ENCODE measurements around the gene ZNF76. TPM values are rescaled to one million over a fixed set of nuclear protein-coding genes. Genes with fewer than 3 reads are reported as not detected.

ZNF76 gene
- polyA plus RNA-seq, 1 donor from 2014 or later: 26.3 TPM

DNA sequence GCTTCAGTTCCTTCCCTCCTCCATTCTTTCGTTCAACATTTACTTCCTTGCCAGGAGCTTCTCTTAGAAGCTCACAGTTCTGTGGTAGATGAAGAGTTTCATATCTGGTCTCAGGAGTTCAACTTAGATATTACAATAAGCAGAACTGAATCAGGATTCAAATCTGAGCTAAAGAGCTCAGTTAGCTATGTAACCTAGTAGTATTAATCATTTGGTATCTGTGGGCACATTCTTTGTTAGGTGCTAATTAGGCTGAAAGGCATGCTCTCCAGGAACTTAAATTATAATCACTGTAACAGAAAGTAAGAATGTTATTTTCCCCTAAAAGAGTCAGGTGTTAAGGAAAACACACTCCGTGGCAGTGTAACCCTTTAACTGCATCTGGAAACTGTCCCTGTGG is 8.4 kb downstream of the ZNF76 start:
- Histone ChIP-seq H3K27me3 (ENCODE audit: insufficient read depth, low read depth, low read length) (no peaks in the 10 kb centered on the region), H4K20me1 (ENCODE audit: insufficient read depth) (no peaks in the 10 kb centered on the region), H3K4me2 (ENCODE audit: low read length) (no peak overlapping the region), H3F3A (ENCODE audit: insufficient read depth, low read length, poor library complexity, severe bottlenecking) (no peaks in the 10 kb centered on the region), H3K36me3 (ENCODE audit: insufficient read depth, low read length) (no peaks in the 10 kb centered on the region), H3K9me2 (ENCODE audit: insufficient read depth, low read length) (no peaks in the 10 kb centered on the region), H3K79me2 (replicated peaks; ENCODE audit: insufficient read depth, low read length) (no peaks in the 10 kb centered on the region), H3K9ac (ENCODE audit: low read length) (no peak overlapping the region), H3K27ac (ENCODE audit: low read length) (no peak overlapping the region), H3K4me3 (ENCODE audit: low read length) (no peak overlapping the region), H3K9me3 (ENCODE audit: low read length) (no peaks in the 10 kb centered on the region), H2AFZ (ENCODE audit: low read depth, low read length) (no peak overlapping the region)
- TF ChIP-seq POLR2AphosphoS5 (IDR thresholded peaks at IDR 0.05): no peak
- TF ChIP-seq MXI1 (conservative IDR thresholded peaks at IDR 0.05; ENCODE audit: poor library complexity, severe bottlenecking): no peak
- TF ChIP-seq, protein P1, sequence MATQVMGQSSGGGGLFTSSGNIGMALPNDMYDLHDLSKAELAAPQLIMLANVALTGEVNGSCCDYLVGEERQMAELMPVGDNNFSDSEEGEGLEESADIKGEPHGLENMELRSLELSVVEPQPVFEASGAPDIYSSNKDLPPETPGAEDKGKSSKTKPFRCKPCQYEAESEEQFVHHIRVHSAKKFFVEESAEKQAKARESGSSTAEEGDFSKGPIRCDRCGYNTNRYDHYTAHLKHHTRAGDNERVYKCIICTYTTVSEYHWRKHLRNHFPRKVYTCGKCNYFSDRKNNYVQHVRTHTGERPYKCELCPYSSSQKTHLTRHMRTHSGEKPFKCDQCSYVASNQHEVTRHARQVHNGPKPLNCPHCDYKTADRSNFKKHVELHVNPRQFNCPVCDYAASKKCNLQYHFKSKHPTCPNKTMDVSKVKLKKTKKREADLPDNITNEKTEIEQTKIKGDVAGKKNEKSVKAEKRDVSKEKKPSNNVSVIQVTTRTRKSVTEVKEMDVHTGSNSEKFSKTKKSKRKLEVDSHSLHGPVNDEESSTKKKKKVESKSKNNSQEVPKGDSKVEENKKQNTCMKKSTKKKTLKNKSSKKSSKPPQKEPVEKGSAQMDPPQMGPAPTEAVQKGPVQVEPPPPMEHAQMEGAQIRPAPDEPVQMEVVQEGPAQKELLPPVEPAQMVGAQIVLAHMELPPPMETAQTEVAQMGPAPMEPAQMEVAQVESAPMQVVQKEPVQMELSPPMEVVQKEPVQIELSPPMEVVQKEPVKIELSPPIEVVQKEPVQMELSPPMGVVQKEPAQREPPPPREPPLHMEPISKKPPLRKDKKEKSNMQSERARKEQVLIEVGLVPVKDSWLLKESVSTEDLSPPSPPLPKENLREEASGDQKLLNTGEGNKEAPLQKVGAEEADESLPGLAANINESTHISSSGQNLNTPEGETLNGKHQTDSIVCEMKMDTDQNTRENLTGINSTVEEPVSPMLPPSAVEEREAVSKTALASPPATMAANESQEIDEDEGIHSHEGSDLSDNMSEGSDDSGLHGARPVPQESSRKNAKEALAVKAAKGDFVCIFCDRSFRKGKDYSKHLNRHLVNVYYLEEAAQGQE (IDR thresholded peaks at IDR 0.05; ENCODE audit: borderline replicate concordance): no peak
- TF ChIP-seq, protein P2, sequence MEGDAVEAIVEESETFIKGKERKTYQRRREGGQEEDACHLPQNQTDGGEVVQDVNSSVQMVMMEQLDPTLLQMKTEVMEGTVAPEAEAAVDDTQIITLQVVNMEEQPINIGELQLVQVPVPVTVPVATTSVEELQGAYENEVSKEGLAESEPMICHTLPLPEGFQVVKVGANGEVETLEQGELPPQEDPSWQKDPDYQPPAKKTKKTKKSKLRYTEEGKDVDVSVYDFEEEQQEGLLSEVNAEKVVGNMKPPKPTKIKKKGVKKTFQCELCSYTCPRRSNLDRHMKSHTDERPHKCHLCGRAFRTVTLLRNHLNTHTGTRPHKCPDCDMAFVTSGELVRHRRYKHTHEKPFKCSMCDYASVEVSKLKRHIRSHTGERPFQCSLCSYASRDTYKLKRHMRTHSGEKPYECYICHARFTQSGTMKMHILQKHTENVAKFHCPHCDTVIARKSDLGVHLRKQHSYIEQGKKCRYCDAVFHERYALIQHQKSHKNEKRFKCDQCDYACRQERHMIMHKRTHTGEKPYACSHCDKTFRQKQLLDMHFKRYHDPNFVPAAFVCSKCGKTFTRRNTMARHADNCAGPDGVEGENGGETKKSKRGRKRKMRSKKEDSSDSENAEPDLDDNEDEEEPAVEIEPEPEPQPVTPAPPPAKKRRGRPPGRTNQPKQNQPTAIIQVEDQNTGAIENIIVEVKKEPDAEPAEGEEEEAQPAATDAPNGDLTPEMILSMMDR (IDR thresholded peaks at IDR 0.05; ENCODE audit: poor library complexity, severe bottlenecking): no peak
- TF ChIP-seq EP300 (conservative IDR thresholded peaks at IDR 0.05; ENCODE audit: poor library complexity, severe bottlenecking): no peak
- TF ChIP-seq EZH2 (IDR thresholded peaks at IDR 0.05; ENCODE audit: borderline replicate concordance, insufficient read depth, low read length, poor library complexity, severe bottlenecking): no peak
- no peak for TF ChIP-seq RAD21 (conservative IDR thresholded peaks at IDR 0.05)
- TF ChIP-seq SMC3 (conservative IDR thresholded peaks at IDR 0.05; ENCODE audit: poor library complexity): no peak
- TF ChIP-seq TAF1 (IDR thresholded peaks at IDR 0.05; ENCODE audit: low read depth): no peak

DNA sequence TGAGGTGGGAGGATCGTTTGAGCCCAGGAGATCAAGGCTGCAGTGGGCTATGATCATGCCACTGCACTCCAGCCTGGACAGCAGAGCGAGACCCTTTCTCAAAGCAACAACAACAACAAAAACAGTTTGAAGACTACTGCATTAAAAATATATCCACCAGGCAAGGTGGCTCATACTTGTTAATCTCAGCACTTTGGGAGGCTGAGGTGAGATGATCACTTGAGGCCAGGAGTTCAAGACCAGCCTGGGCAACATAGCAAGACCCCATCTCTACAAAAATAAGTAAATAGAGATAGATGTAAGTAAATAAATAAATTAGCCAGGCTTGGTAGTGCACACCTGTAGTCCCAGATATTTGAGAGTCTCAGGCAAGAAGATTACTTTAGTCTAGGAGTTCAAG is 12.5 kb downstream of the ZNF76 start:
- no peaks in the 10 kb centered on the region for H3K36me3 ChIP-seq (ENCODE audit: insufficient read depth, low read length)
- no peak overlapping the region for H3K4me2 ChIP-seq (ENCODE audit: low read length)
- H3K9ac ChIP-seq (ENCODE audit: low read length): no peak overlapping the region
- no peak for TF ChIP-seq SMC3 (conservative IDR thresholded peaks at IDR 0.05; ENCODE audit: poor library complexity)
- no peak for TF ChIP-seq TAF1 (IDR thresholded peaks at IDR 0.05; ENCODE audit: low read depth)
- TF ChIP-seq, protein P2 (IDR thresholded peaks at IDR 0.05; ENCODE audit: poor library complexity, severe bottlenecking): no peak
- no peak for TF ChIP-seq POLR2AphosphoS5 (IDR thresholded peaks at IDR 0.05)
- TF ChIP-seq EZH2 (IDR thresholded peaks at IDR 0.05; ENCODE audit: borderline replicate concordance, insufficient read depth, low read length, poor library complexity, severe bottlenecking): no peak
- TF ChIP-seq, protein P1 (IDR thresholded peaks at IDR 0.05; ENCODE audit: borderline replicate concordance): no peak
- no peak for TF ChIP-seq RAD21 (conservative IDR thresholded peaks at IDR 0.05)
- TF ChIP-seq MXI1 (conservative IDR thresholded peaks at IDR 0.05; ENCODE audit: poor library complexity, severe bottlenecking): no peak
- TF ChIP-seq EP300 (conservative IDR thresholded peaks at IDR 0.05; ENCODE audit: poor library complexity, severe bottlenecking): no peak
- no peak overlapping the region for H2AFZ ChIP-seq (ENCODE audit: low read depth, low read length)
- H3K9me3 ChIP-seq (ENCODE audit: low read length): no peaks in the 10 kb centered on the region
- no peak overlapping the region for H3K4me3 ChIP-seq (ENCODE audit: low read length)
- H3K9me2 ChIP-seq (ENCODE audit: insufficient read depth, low read length): no peaks in the 10 kb centered on the region
- H3K79me2 ChIP-seq (replicated peaks; ENCODE audit: insufficient read depth, low read length): no peaks in the 10 kb centered on the region
- no peak overlapping the region for H3K27ac ChIP-seq (ENCODE audit: low read length)
- H3F3A ChIP-seq (ENCODE audit: insufficient read depth, low read length, poor library complexity, severe bottlenecking): no peaks in the 10 kb centered on the region
- no peaks in the 10 kb centered on the region for H3K27me3 ChIP-seq (ENCODE audit: insufficient read depth, low read depth, low read length)
- H4K20me1 ChIP-seq (ENCODE audit: insufficient read depth): no peaks in the 10 kb centered on the region
